ENCODE data around the gene IL21R.
"Not testable (repeated sequence)": the region's sequence is repeated elsewhere in the genome, so short reads cannot be mapped to it uniquely, and the experiment has no call there.

IL21R gene

GRCh38 chr16:27377666-27378485, 24.1 kb upstream of the IL21R start:
- DNase-seq (ENCODE audit: low read depth) = no peak

- no peak for DNase-seq (ENCODE audit: low read depth)
Measured at GRCh38 chr16:27378871-27379481, 23.0 kb upstream of the IL21R start.

GRCh38 chr16:27379919-27380318, 22.1 kb upstream of the IL21R start:
- DNase-seq (ENCODE audit: low read depth) = no peak

GRCh38 chr16:27381236-27381635, 20.7 kb upstream of the IL21R start:
- no peak for DNase-seq (ENCODE audit: low read depth)

- no peak for DNase-seq (ENCODE audit: low read depth)
Measured at GRCh38 chr16:27381974-27382855, 19.8 kb upstream of the IL21R start.

- no peak for DNase-seq (ENCODE audit: low read depth)
Measured at GRCh38 chr16:27383556-27384243, 18.3 kb upstream of the IL21R start.

GRCh38 chr16:27384425-27384824, 17.5 kb upstream of the IL21R start:
- DNase-seq (ENCODE audit: low read depth) = no peak

- DNase-seq (ENCODE audit: low read depth) = no peak
Measured at GRCh38 chr16:27385398-27385797, 16.6 kb upstream of the IL21R start.

GRCh38 chr16:27386674-27387073, 15.3 kb upstream of the IL21R start:
- no peak for DNase-seq (ENCODE audit: low read depth)

- DNase-seq (ENCODE audit: low read depth) = no peak
Measured at GRCh38 chr16:27387724-27388123, 14.2 kb upstream of the IL21R start.

- no peak for DNase-seq (ENCODE audit: low read depth)
Measured at GRCh38 chr16:27389272-27389961, 12.6 kb upstream of the IL21R start.

- no peak for DNase-seq (ENCODE audit: low read depth)
Measured at GRCh38 chr16:27390151-27390550, 11.8 kb upstream of the IL21R start.

GRCh38 chr16:27392671-27393070, 9.3 kb upstream of the IL21R start:
- no peak for DNase-seq (ENCODE audit: low read depth)

GRCh38 chr16:27394516-27394915, 7.5 kb upstream of the IL21R start:
- no peak for DNase-seq (ENCODE audit: low read depth)

GRCh38 chr16:27398341-27398893, 3.6 kb upstream of the IL21R start:
- DNase-seq (ENCODE audit: low read depth) = not testable (repeated sequence)

GRCh38 chr16:27398894-27399853, 2.8 kb upstream of the IL21R start:
- no peak for DNase-seq (ENCODE audit: low read depth)

- DNase-seq (ENCODE audit: low read depth) = no peak
Measured at GRCh38 chr16:27399969-27400368, 2.0 kb upstream of the IL21R start.

GRCh38 chr16:27400751-27401620, 988 bp upstream of the IL21R start:
- DNase-seq (ENCODE audit: low read depth) = no peak

- no peak for DNase-seq (ENCODE audit: low read depth)
Measured at GRCh38 chr16:27402569-27402963, 592 bp downstream of the IL21R start.

Measured in fibroblast of gingiva (primary cell).